Esophagus squamous epithelium (tissue), 5 donors: Measurements from ENCODE around the gene NEO1. TPM values are rescaled to one million over a fixed set of nuclear protein-coding genes. Genes with fewer than 3 reads are reported as not detected.

Experiments used
- DNase-seq: peaks from one replicate; lab custom pipeline; 2025; lab: John Stamatoyannopoulos, UW
- H3K27ac ChIP-seq, 4 donors: fragments of 200-600 bp; sonication (generic); one replicate each; pipeline ENCODE4 v1.5.1; 2016 to 2019; ENCODE audit warnings: mild to moderate bottlenecking in 1 of 4
- H3K27me3 ChIP-seq, 4 donors: fragments of 200-600 bp; sonication (generic); 1 replicate in 3 of 4; 2 replicates in 1 of 4; pipeline versions ENCODE4 v1.5.1 to v1.6.0; 2017 to 2021; ENCODE audit warnings: antibody characterized with exemption in 1 of 4
- H3K36me3 ChIP-seq, 3 donors: fragments of 200-600 bp; sonication (generic); one replicate each; pipeline ENCODE4 v1.5.1; 2016 to 2019
- H3K4me1 ChIP-seq, 3 donors: fragments of 200-600 bp; sonication (generic); one replicate each; pipeline ENCODE4 v1.5.1; 2017 to 2019
- H3K4me3 ChIP-seq, 4 donors: fragments of 200-600 bp; sonication (generic); 1 replicate in 3 of 4; 2 replicates in 1 of 4; pipeline ENCODE4 v1.5.1; 2016 to 2019; ENCODE audit warnings: mild to moderate bottlenecking in 2 of 4, moderate library complexity in 1 of 4
- H3K9me3 ChIP-seq, 3 donors: fragments of 200-600 bp; sonication (generic); one replicate each; pipeline ENCODE4 v1.5.1; 2016 to 2019
- CTCF ChIP-seq, 6 experiments: fragments of 450-650 bp in 4 of 6; fragments of 200-600 bp in 2 of 6; sonication (generic) in 2 of 6; IDR thresholded peaks; one replicate each; pipeline ENCODE4 v1.5.1; 2016 to 2019; ENCODE audit warnings: antibody characterized with exemption in 6 of 6, mild to moderate bottlenecking in 4 of 6, moderate library complexity in 4 of 6
- POLR2A ChIP-seq, 4 donors: fragments of 450-650 bp; IDR thresholded peaks; one replicate each; pipeline ENCODE4 v1.6.1; 2017; ENCODE audit warnings: antibody characterized with exemption in 4 of 4, mild to moderate bottlenecking in 4 of 4, moderate library complexity in 3 of 4
- WGBS, 2 donors: methylation state at CpG; one replicate each; pipeline ENCODE4 v1.1.5; 2018; 5-methylcytosine and 5-hydroxymethylcytosine counted together
- intact Hi-C: fragments of 100-400 bp; cut with DNase I; formaldehyde crosslinking; loops from one replicate; pipeline ENCODE4 v1.15.0; 2022
- total RNA-seq, 4 donors: library from RNA; depleted of rRNA; stranded (reverse); fragments of >200 nt; gene quantifications; one replicate each; pipeline ENCODE4 v1.1.0, GENCODE V29; 2016
- donor health status: DM: yes; HTN: yes; CAD: no.

The NEO1 gene
- total RNA-seq, 4 donors from 2014 or later = 9.2 to 32.0 (median 15.0) TPM

GRCh38 chr15:73324496-73325170 is 272.4 kb downstream of the NEO1 start:
- Histone ChIP-seq H3K4me3 (no peak overlapping the region), H3K9me3 (no peaks in the 10 kb centered on the region), H3K36me3 (no peaks in the 10 kb centered on the region), H3K27me3 (peaks cover 0 to 69% (median 0%) of the 10 kb centered on the region in 4 donors), H3K4me1 (no peaks in the 10 kb centered on the region), H3K27ac (no peak overlapping the region)
- WGBS, 2 donors = 88 to 97% methylated on average over 8 to 9 of the region's 16 CpGs
- intact Hi-C loops = no loop called here
- no peak for DNase-seq
- TF ChIP-seq POLR2A (IDR thresholded peaks at IDR 0.05) = no peak
- no peak for TF ChIP-seq CTCF (IDR thresholded peaks at IDR 0.05)

- intact Hi-C loops = no loop called here
- Histone ChIP-seq H3K27ac (no peak overlapping the region), H3K27me3 (peaks cover 0 to 63% (median 0%) of the 10 kb centered on the region in 4 donors), H3K9me3 (no peaks in the 10 kb centered on the region), H3K36me3 (no peaks in the 10 kb centered on the region), H3K4me3 (no peak overlapping the region), H3K4me1 (no peaks in the 10 kb centered on the region)
- TF ChIP-seq POLR2A (IDR thresholded peaks at IDR 0.05) (no peak), CTCF (IDR thresholded peaks at IDR 0.05) (no peak)
- no peak for DNase-seq
- 45 to 87% methylated on average over 8 to 11 of the region's 29 CpGs for WGBS, 2 donors
These were observed 273.1 kb downstream of the NEO1 start for GRCh38 chr15:73325191-73325861.

- H3K27me3 ChIP-seq = peaks cover 0 to 57% (median 0%) of the 10 kb centered on the region in 4 donors
- H3K36me3 ChIP-seq = no peaks in the 10 kb centered on the region
- TF ChIP-seq POLR2A (IDR thresholded peaks at IDR 0.05) = no peak
- no peak for TF ChIP-seq CTCF (IDR thresholded peaks at IDR 0.05)
- H3K27ac ChIP-seq = no peak overlapping the region
- no peaks in the 10 kb centered on the region for H3K4me1 ChIP-seq
- no peaks in the 10 kb centered on the region for H3K9me3 ChIP-seq
- intact Hi-C loops = no loop called here
- H3K4me3 ChIP-seq = no peak overlapping the region
- DNase-seq = no peak
- 17 to 39% methylated on average over 2 to 4 of the region's 4 CpGs for WGBS, 2 donors
These were observed 273.9 kb downstream of the NEO1 start for GRCh38 chr15:73326157-73326556.

- Histone ChIP-seq H3K4me1 (no peaks in the 10 kb centered on the region), H3K36me3 (no peaks in the 10 kb centered on the region), H3K27me3 (peaks cover 0 to 37% (median 0%) of the 10 kb centered on the region in 4 donors), H3K9me3 (no peaks in the 10 kb centered on the region), H3K27ac (no peak overlapping the region), H3K4me3 (no peak overlapping the region)
- no peak for DNase-seq
- intact Hi-C loops = no loop called here
- TF ChIP-seq POLR2A (IDR thresholded peaks at IDR 0.05) = no peak
- no peak for TF ChIP-seq CTCF (IDR thresholded peaks at IDR 0.05)
- 78 to 84% methylated on average over 8 to 9 of the region's 12 CpGs for WGBS, 2 donors
These were observed 276.0 kb downstream of the NEO1 start for GRCh38 chr15:73328149-73328820.

- Histone ChIP-seq H3K9me3 (no peaks in the 10 kb centered on the region), H3K36me3 (no peaks in the 10 kb centered on the region), H3K4me1 (no peaks in the 10 kb centered on the region), H3K27me3 (peaks cover 0 to 33% (median 0%) of the 10 kb centered on the region in 4 donors), H3K27ac (no peak overlapping the region), H3K4me3 (no peak overlapping the region)
- 68 to 81% methylated on average over 8 to 10 of the region's 10 CpGs for WGBS, 2 donors
- DNase-seq = no peak
- intact Hi-C loops = no loop called here
- TF ChIP-seq CTCF (IDR thresholded peaks at IDR 0.05) (no peak), POLR2A (IDR thresholded peaks at IDR 0.05) (no peak)
These were observed 276.7 kb downstream of the NEO1 start for GRCh38 chr15:73328981-73329380.
